Esophagus muscularis mucosa (tissue), 3 donors: ENCODE data around the gene SURF4.

Experiments
- POLR2A ChIP-seq: fragments of 450-650 bp; IDR thresholded peaks from one replicate; pipeline ENCODE4 v1.6.1; 2017; ENCODE audit warnings: antibody characterized with exemption, moderate library complexity, mild to moderate bottlenecking, low read depth
- POLR2AphosphoS5 ChIP-seq, 2 donors: sonication (generic); formaldehyde crosslinking; IDR thresholded peaks; one replicate each; pipeline ENCODE4 v1.6.1; 2017; ENCODE audit warnings: antibody characterized with exemption in 2 of 2
- TF ChIP-seq, protein P1 (sequence below), 3 experiments: fragments of 200-600 bp in 2 of 3; fragments of 450-650 bp in 1 of 3; sonication (generic) in 2 of 3; IDR thresholded peaks; one replicate each; pipeline ENCODE4 v1.5.1; 2017 to 2019; ENCODE audit warnings: antibody characterized with exemption in 3 of 3, mild to moderate bottlenecking in 2 of 3, moderate library complexity in 1 of 3

GRCh38 chr9:133405508-133406438 is 29.9 kb upstream of the SURF4 start:
- TF ChIP-seq, protein P1, sequence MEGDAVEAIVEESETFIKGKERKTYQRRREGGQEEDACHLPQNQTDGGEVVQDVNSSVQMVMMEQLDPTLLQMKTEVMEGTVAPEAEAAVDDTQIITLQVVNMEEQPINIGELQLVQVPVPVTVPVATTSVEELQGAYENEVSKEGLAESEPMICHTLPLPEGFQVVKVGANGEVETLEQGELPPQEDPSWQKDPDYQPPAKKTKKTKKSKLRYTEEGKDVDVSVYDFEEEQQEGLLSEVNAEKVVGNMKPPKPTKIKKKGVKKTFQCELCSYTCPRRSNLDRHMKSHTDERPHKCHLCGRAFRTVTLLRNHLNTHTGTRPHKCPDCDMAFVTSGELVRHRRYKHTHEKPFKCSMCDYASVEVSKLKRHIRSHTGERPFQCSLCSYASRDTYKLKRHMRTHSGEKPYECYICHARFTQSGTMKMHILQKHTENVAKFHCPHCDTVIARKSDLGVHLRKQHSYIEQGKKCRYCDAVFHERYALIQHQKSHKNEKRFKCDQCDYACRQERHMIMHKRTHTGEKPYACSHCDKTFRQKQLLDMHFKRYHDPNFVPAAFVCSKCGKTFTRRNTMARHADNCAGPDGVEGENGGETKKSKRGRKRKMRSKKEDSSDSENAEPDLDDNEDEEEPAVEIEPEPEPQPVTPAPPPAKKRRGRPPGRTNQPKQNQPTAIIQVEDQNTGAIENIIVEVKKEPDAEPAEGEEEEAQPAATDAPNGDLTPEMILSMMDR (IDR thresholded peaks at IDR 0.05) = no peak
- TF ChIP-seq POLR2A = no peak
- no peak for TF ChIP-seq POLR2AphosphoS5 (IDR thresholded peaks at IDR 0.05)
